Measurements from ENCODE around the gene GALNT10. TPM values are rescaled to one million over a fixed set of nuclear protein-coding genes. Genes with fewer than 3 reads are reported as not detected.

GALNT10 gene
- total RNA-seq, 4 donors from 2014 or later: 35.9 to 59.4 (median 46.8) TPM

DNA sequence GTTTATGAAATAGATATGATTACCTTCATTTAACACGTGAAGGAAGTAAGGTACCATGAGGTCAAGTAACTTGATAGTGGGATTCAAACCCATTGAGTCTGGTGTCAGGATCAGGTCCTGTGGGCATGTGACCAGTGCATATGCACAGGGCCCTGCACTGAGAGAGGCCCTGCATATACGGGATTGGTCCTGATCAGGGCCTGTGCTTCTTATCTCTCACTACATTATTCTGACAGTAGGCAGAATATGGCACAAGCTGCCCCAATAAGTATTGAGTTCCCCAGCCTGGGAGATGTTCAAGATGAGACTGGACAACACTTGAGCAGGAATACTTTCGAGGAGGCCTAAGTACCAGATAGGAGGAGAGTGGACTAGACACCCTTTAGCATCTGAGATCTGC is 44.0 kb downstream of the GALNT10 start:
- no peaks in the 10 kb centered on the region for H3K36me3 ChIP-seq
- H3K27ac ChIP-seq: no peak overlapping the region
- no peaks in the 10 kb centered on the region for H3K9me3 ChIP-seq
- peaks cover 0 to 8% (median 0%) of the 10 kb centered on the region in 4 donors for H3K4me1 ChIP-seq
- no peak overlapping the region for H3K4me3 ChIP-seq
- TF ChIP-seq POLR2A (IDR thresholded peaks at IDR 0.05): no peak
- TF ChIP-seq, protein P1, sequence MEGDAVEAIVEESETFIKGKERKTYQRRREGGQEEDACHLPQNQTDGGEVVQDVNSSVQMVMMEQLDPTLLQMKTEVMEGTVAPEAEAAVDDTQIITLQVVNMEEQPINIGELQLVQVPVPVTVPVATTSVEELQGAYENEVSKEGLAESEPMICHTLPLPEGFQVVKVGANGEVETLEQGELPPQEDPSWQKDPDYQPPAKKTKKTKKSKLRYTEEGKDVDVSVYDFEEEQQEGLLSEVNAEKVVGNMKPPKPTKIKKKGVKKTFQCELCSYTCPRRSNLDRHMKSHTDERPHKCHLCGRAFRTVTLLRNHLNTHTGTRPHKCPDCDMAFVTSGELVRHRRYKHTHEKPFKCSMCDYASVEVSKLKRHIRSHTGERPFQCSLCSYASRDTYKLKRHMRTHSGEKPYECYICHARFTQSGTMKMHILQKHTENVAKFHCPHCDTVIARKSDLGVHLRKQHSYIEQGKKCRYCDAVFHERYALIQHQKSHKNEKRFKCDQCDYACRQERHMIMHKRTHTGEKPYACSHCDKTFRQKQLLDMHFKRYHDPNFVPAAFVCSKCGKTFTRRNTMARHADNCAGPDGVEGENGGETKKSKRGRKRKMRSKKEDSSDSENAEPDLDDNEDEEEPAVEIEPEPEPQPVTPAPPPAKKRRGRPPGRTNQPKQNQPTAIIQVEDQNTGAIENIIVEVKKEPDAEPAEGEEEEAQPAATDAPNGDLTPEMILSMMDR (IDR thresholded peaks at IDR 0.05): no peak
- H3K27me3 ChIP-seq: no peaks in the 10 kb centered on the region
- no peak for DNase-seq

DNA sequence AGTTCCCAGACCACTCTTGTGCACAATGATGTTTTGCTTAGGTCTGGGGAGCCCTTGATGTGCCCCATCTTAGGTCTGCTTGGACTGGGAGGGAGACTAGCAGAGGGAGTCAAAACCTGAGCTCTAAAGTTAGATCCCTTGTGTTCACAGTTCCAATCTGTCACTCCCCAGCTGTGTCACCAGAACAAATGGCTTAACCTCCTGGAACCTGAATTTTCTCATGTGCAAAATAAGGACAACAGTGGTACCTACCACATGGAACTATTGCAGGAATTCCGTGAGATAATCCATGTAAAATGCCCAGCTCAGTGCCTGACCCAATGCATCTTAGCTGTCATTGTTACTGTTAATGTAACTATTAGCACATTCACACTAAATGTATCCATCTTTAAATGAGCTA is 45.5 kb downstream of the GALNT10 start:
- no peaks in the 10 kb centered on the region for H3K36me3 ChIP-seq
- no peak overlapping the region for H3K27ac ChIP-seq
- DNase-seq: no peak
- TF ChIP-seq, protein P1 (IDR thresholded peaks at IDR 0.05): no peak
- no peak for TF ChIP-seq POLR2A (IDR thresholded peaks at IDR 0.05)
- peaks cover 0 to 8% (median 0%) of the 10 kb centered on the region in 4 donors for H3K4me1 ChIP-seq
- H3K4me3 ChIP-seq: no peak overlapping the region
- no peaks in the 10 kb centered on the region for H3K9me3 ChIP-seq
- H3K27me3 ChIP-seq: no peaks in the 10 kb centered on the region

DNA sequence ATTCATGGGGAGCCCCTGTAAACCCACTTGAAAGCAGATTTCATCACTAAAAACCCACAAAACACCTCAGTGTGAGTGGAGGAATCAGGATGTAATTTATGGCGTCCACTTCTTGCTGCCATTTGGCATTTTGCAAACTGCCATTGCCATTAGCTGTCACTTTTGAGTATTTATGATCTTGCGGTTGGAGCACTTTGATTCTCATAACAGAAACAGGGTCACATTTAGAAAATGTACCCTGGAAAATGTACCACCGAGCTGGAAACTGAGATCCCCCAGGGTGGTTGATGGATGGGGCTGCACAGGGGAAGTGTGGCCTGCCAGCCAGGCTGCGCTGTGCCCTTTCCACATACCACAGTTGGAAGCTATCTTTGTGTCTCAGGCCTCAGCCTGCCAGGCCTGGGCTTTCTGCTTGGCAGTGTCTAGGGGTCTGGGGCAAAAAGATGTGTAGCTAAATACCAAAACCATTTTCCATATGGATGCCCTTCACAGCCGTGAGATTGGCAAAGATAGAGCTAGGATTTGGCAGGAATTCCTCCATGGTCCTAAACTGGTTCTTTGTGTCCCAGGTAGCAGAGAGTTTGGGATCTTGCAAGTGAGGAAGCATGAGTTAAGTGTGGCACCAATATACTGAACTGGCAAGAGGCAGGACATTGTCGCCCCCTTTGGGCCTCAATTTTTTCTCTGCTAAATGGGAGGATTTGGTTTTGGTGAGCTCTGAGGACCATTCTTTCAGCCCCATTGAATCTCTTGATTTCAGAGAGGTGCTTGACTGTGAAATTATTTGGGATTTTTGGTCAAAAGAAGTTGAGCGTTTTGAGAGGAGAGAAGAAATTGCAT is 46.2 kb downstream of the GALNT10 start:
- H3K4me3 ChIP-seq: no peak overlapping the region
- no peak for DNase-seq
- H3K4me1 ChIP-seq: peaks cover 0 to 8% (median 0%) of the 10 kb centered on the region in 4 donors

GRCh38 chr5:154237376-154237743 is 46.8 kb downstream of the GALNT10 start:
- peaks cover 0 to 8% (median 0%) of the 10 kb centered on the region in 4 donors for H3K4me1 ChIP-seq
- TF ChIP-seq, protein P1 (IDR thresholded peaks at IDR 0.05): no peak
- TF ChIP-seq POLR2A (IDR thresholded peaks at IDR 0.05): no peak
- H3K27me3 ChIP-seq: no peaks in the 10 kb centered on the region
- H3K9me3 ChIP-seq: no peaks in the 10 kb centered on the region
- DNase-seq: no peak
- no peak overlapping the region for H3K27ac ChIP-seq
- no peaks in the 10 kb centered on the region for H3K36me3 ChIP-seq
- H3K4me3 ChIP-seq: no peak overlapping the region

More for the DNA sequence above, 46.2 kb downstream of the GALNT10 start:
- no peak for TF ChIP-seq POLR2A (IDR thresholded peaks at IDR 0.05)
- TF ChIP-seq, protein P1 (IDR thresholded peaks at IDR 0.05): no peak
- H3K9me3 ChIP-seq: no peaks in the 10 kb centered on the region
- H3K27ac ChIP-seq: no peak overlapping the region
- no peaks in the 10 kb centered on the region for H3K27me3 ChIP-seq
- H3K36me3 ChIP-seq: no peaks in the 10 kb centered on the region

- Histone ChIP-seq H3K27me3 (no peaks in the 10 kb centered on the region), H3K9me3 (no peaks in the 10 kb centered on the region), H3K27ac (no peak overlapping the region), H3K4me1 (peaks cover 0 to 8% (median 0%) of the 10 kb centered on the region in 4 donors), H3K4me3 (no peak overlapping the region), H3K36me3 (no peaks in the 10 kb centered on the region)
- TF ChIP-seq, protein P1 (IDR thresholded peaks at IDR 0.05): no peak
- TF ChIP-seq POLR2A (IDR thresholded peaks at IDR 0.05): no peak
- DNase-seq: no peak
These were observed 47.4 kb downstream of the GALNT10 start for GRCh38 chr5:154237946-154238345.
